ENCODE results near the gene HIC1. TPM values are rescaled to one million over a fixed set of nuclear protein-coding genes. Genes with fewer than 3 reads are reported as not detected.

HIC1 gene
- polyA plus RNA-seq, 1 donor (not counting 4 experiments of a cell fraction or from before 2014, with no cell fraction given): 0.64 TPM

- dilution Hi-C loops (cut with MboI; ENCODE audit: extremely low pct_ligation_motif_present, low sequenced_read_pairs): no loop called here
- no peak overlapping the region for H2AFZ ChIP-seq (ENCODE audit: control insufficient read depth, low read length)
- DNase-seq (ENCODE audit: low read depth, low spot score): no peak
- no peak overlapping the region for H3K4me2 ChIP-seq (ENCODE audit: control insufficient read depth, extremely low read depth, insufficient read depth, low read depth, low read length)
- peaks cover 8% of the 10 kb centered on the region for H3K27me3 ChIP-seq (ENCODE audit: control insufficient read depth, extremely low read depth, insufficient read depth, low read length)
- no peak overlapping the region for H3K4me3 ChIP-seq (ENCODE audit: control insufficient read depth in 2 of 3, extremely low read depth in 1 of 3, insufficient read depth in 2 of 3, low read depth in 1 of 3, low read length in 3 of 3)
- no peak overlapping the region for H3K9ac ChIP-seq (ENCODE audit: control insufficient read depth, extremely low read depth, insufficient read depth, low read length)
- TF ChIP-seq CTCF (optimal IDR thresholded peaks at IDR 0.05 in 1 of 3, IDR thresholded peaks at IDR 0.05 in 1 of 3, conservative IDR thresholded peaks at IDR 0.05 in 1 of 3; ENCODE audit: extremely low read depth in 1 of 3, insufficient read depth in 2 of 3, low read length in 3 of 3) (no peak), EZH2 (IDR thresholded peaks at IDR 0.05; ENCODE audit: low read length) (no peak)
- no peak for FAIRE-seq
- no peaks in the 10 kb centered on the region for H3K36me3 ChIP-seq (ENCODE audit: control insufficient read depth in 2 of 2, extremely low read depth in 1 of 2, insufficient read depth in 2 of 2, low read length in 2 of 2)
- peaks cover 9% of the 10 kb centered on the region for H3K4me1 ChIP-seq (ENCODE audit: control insufficient read depth, extremely low read depth, insufficient read depth, low read length)
- H3K9me3 ChIP-seq (ENCODE audit: control insufficient read depth, low read depth, low read length): no peaks in the 10 kb centered on the region
- H3K27ac ChIP-seq (ENCODE audit: control insufficient read depth, insufficient read depth, low read length): no peak overlapping the region
- peaks cover 5% of the 10 kb centered on the region for H3K79me2 ChIP-seq (ENCODE audit: control insufficient read depth, insufficient read depth, low read length)
- no peaks in the 10 kb centered on the region for H4K20me1 ChIP-seq (ENCODE audit: control insufficient read depth, extremely low read depth, insufficient read depth, low read length)
- H3K9me1 ChIP-seq (ENCODE audit: control insufficient read depth, extremely low read depth, insufficient read depth, low read length): no peaks in the 10 kb centered on the region
Observed at GRCh38 chr17:2028737-2029136, 26.2 kb upstream of the HIC1 start.

GRCh38 chr17:2029911-2030778, 24.8 kb upstream of the HIC1 start, which contains the start of gene DPH1:
DPH1 (plus strand) TSS chr17:2030153; CDS start chr17:2030170, 17 bp downstream.
- H3K9me1 ChIP-seq (ENCODE audit: control insufficient read depth, extremely low read depth, insufficient read depth, low read length): no peaks in the 10 kb centered on the region
- no peaks in the 10 kb centered on the region for H3K27me3 ChIP-seq (ENCODE audit: control insufficient read depth, extremely low read depth, insufficient read depth, low read length)
- H3K9me3 ChIP-seq (ENCODE audit: control insufficient read depth, low read depth, low read length): no peaks in the 10 kb centered on the region
- H2AFZ ChIP-seq (ENCODE audit: control insufficient read depth, low read length): peak within 1 kb of the TSS; percentile 88
- dilution Hi-C loops (cut with MboI; ENCODE audit: extremely low pct_ligation_motif_present, low sequenced_read_pairs): no loop called here
- peaks cover 9% of the 10 kb centered on the region for H3K4me1 ChIP-seq (ENCODE audit: control insufficient read depth, extremely low read depth, insufficient read depth, low read length)
- DNase-seq (ENCODE audit: low read depth, low spot score): no peak
- peak in 1 of 3 experiments; percentile 60 for TF ChIP-seq CTCF (optimal IDR thresholded peaks at IDR 0.05 in 1 of 3, IDR thresholded peaks at IDR 0.05 in 1 of 3, conservative IDR thresholded peaks at IDR 0.05 in 1 of 3; ENCODE audit: extremely low read depth in 1 of 3, insufficient read depth in 2 of 3, low read length in 3 of 3)
- no peak for TF ChIP-seq EZH2 (IDR thresholded peaks at IDR 0.05; ENCODE audit: low read length)
- H3K4me3 ChIP-seq (ENCODE audit: control insufficient read depth in 2 of 3, extremely low read depth in 1 of 3, insufficient read depth in 2 of 3, low read depth in 1 of 3, low read length in 3 of 3): peak within 1 kb of the TSS; percentile 80 to 99 (median 98)
- no peaks in the 10 kb centered on the region for H3K36me3 ChIP-seq (ENCODE audit: control insufficient read depth in 2 of 2, extremely low read depth in 1 of 2, insufficient read depth in 2 of 2, low read length in 2 of 2)
- peak within 1 kb of the TSS; percentile 89 for H3K27ac ChIP-seq (ENCODE audit: control insufficient read depth, insufficient read depth, low read length)
- H3K9ac ChIP-seq (ENCODE audit: control insufficient read depth, extremely low read depth, insufficient read depth, low read length): peak within 1 kb of the TSS; percentile 96
- H3K4me2 ChIP-seq (ENCODE audit: control insufficient read depth, extremely low read depth, insufficient read depth, low read depth, low read length): peak within 1 kb of the TSS; percentile 89
- FAIRE-seq: peak; percentile 98
- H4K20me1 ChIP-seq (ENCODE audit: control insufficient read depth, extremely low read depth, insufficient read depth, low read length): no peaks in the 10 kb centered on the region
- peaks cover 5% of the 10 kb centered on the region for H3K79me2 ChIP-seq (ENCODE audit: control insufficient read depth, insufficient read depth, low read length)
